Adrenal gland (tissue), 5 donors: ENCODE data around the gene ZNF2.

ENCODE experiments used
- CTCF ChIP-seq, 6 experiments: fragments of 450-650 bp in 4 of 6; fragments of 200-600 bp in 2 of 6; sonication (generic) in 1 of 6; IDR thresholded peaks; 1 replicate in 5 of 6; 2 replicates in 1 of 6; pipeline versions ENCODE4 v1.5.1 to v1.8.0; 2016 to 2021; ENCODE audit warnings: antibody characterized with exemption in 6 of 6, mild to moderate bottlenecking in 2 of 6, moderate library complexity in 1 of 6
- POLR2A ChIP-seq, 2 donors: fragments of 450-650 bp; IDR thresholded peaks; one replicate each; pipeline ENCODE4 v1.6.1; 2017; ENCODE audit warnings: antibody characterized with exemption in 2 of 2, mild to moderate bottlenecking in 2 of 2, moderate library complexity in 1 of 2
- donor health status: DM: no; HTN: no; CAD: no.

- no peak for TF ChIP-seq CTCF (IDR thresholded peaks at IDR 0.05)
- TF ChIP-seq POLR2A (IDR thresholded peaks at IDR 0.05): no peak
These were observed 42.5 kb downstream of the ZNF2 start for GRCh38 chr2:95208106-95208505.
